HG02870 (cell line): ENCODE results near the gene CNTN2.

ENCODE experiments used
- ATAC-seq: cut with Tn5 transposase; IDR thresholded peaks from one replicate; pipeline ENCODE4 v1.9.1; 2021; ENCODE audit warnings: mild to moderate bottlenecking, moderate library complexity; ENCODE audit not compliant: unreplicated experiment

CNTN2 gene

GRCh38 chr1:205042911-205043806 is at the start of gene CNTN2:
Gene CNTN2 (plus strand): TSS chr1:205043212. CDS start chr1:205053186, 9,974 bp downstream.
- ATAC-seq: no peak

- no peak for ATAC-seq
Measured at GRCh38 chr1:204994086-204994862, 48.7 kb upstream of the CNTN2 start.

- no peak for ATAC-seq
Measured at GRCh38 chr1:204996981-204997380, 46.0 kb upstream of the CNTN2 start.

GRCh38 chr1:204997591-204998355 is 45.2 kb upstream of the CNTN2 start:
- ATAC-seq: no peak

- no peak for ATAC-seq
Measured at GRCh38 chr1:205001162-205001561, 41.9 kb upstream of the CNTN2 start.

- ATAC-seq: no peak
Measured at GRCh38 chr1:205002705-205003104, 40.3 kb upstream of the CNTN2 start.

GRCh38 chr1:205003358-205004131 is 39.5 kb upstream of the CNTN2 start:
- ATAC-seq: no peak

- ATAC-seq: no peak
Measured at GRCh38 chr1:205004351-205004750, 38.7 kb upstream of the CNTN2 start.

GRCh38 chr1:205008896-205009295 is 34.1 kb upstream of the CNTN2 start:
- no peak for ATAC-seq

- no peak for ATAC-seq
Measured at GRCh38 chr1:205009670-205010069, 33.3 kb upstream of the CNTN2 start.

GRCh38 chr1:205012391-205013140 is 30.4 kb upstream of the CNTN2 start:
- ATAC-seq: no peak

- no peak for ATAC-seq
Measured at GRCh38 chr1:205013683-205014367, 29.2 kb upstream of the CNTN2 start.

GRCh38 chr1:205014783-205015182 is 28.2 kb upstream of the CNTN2 start:
- no peak for ATAC-seq

- ATAC-seq: no peak
Measured at GRCh38 chr1:205015241-205015640, 27.8 kb upstream of the CNTN2 start.

GRCh38 chr1:205016075-205016474 is 26.9 kb upstream of the CNTN2 start:
- no peak for ATAC-seq

- ATAC-seq: no peak
Measured at GRCh38 chr1:205016584-205016983, 26.4 kb upstream of the CNTN2 start.

- ATAC-seq: no peak
Measured at GRCh38 chr1:205017001-205017400, 26.0 kb upstream of the CNTN2 start.

GRCh38 chr1:205017766-205018165 is 25.2 kb upstream of the CNTN2 start:
- no peak for ATAC-seq

GRCh38 chr1:205018381-205018780 is 24.6 kb upstream of the CNTN2 start:
- no peak for ATAC-seq
